NCI-H1048 (cell line): ENCODE data around the gene DGKQ.
A peak's percentile ranks its signal among the peaks of the same experiment; 100 is the strongest.
"Not testable (repeated sequence)": the region's sequence is repeated elsewhere in the genome, so short reads cannot be mapped to it uniquely, and the experiment has no call there.

Source experiments
- DNase-seq: peaks from one replicate; lab custom pipeline; 2025; lab: John Stamatoyannopoulos, UW

Gene DGKQ

GRCh38 chr4:948101-948935, 25.1 kb downstream of the DGKQ start:
- DNase-seq, result no peak

GRCh38 chr4:947491-947971, 25.8 kb downstream of the DGKQ start:
- no peak for DNase-seq

- DNase-seq, result no peak
These were observed 26.6 kb downstream of the DGKQ start for GRCh38 chr4:946517-947471.

- no peak for DNase-seq
These were observed 27.3 kb downstream of the DGKQ start for GRCh38 chr4:946103-946450.

- no peak for DNase-seq
These were observed 27.9 kb downstream of the DGKQ start for GRCh38 chr4:945274-946102.

GRCh38 chr4:939508-939907, 33.9 kb downstream of the DGKQ start:
- DNase-seq, result not testable (repeated sequence)

GRCh38 chr4:932713-933070, 40.7 kb downstream of the DGKQ start:
- no peak for DNase-seq

- DNase-seq, result peak; percentile 84
These were observed 41.2 kb downstream of the DGKQ start, which contains the start of the genes GAK and TMEM175 for GRCh38 chr4:931960-932712. Gene GAK (minus strand): TSS chr4:932316. CDS start chr4:932187, 129 bp downstream. Gene TMEM175 (plus strand): TSS chr4:932460. CDS start chr4:947740, 15,280 bp downstream.

- DNase-seq, result no peak
These were observed 42.0 kb downstream of the DGKQ start for GRCh38 chr4:931194-931959.

GRCh38 chr4:930827-931193, 42.6 kb downstream of the DGKQ start:
- DNase-seq, result no peak

GRCh38 chr4:930028-930551, 43.3 kb downstream of the DGKQ start:
- no peak for DNase-seq

GRCh38 chr4:929096-929765, 44.1 kb downstream of the DGKQ start:
- no peak for DNase-seq

GRCh38 chr4:927566-927965, 45.8 kb downstream of the DGKQ start:
- DNase-seq, result not testable (repeated sequence)

GRCh38 chr4:926538-926937, 46.8 kb downstream of the DGKQ start:
- no peak for DNase-seq

GRCh38 chr4:925771-926500, 47.4 kb downstream of the DGKQ start:
- no peak for DNase-seq

GRCh38 chr4:925171-925570, 48.2 kb downstream of the DGKQ start:
- DNase-seq, result no peak

GRCh38 chr4:924107-925096, 49.0 kb downstream of the DGKQ start:
- DNase-seq, result no peak
